HFF-Myc (cell line): ENCODE results near the gene MTERF2.

ENCODE experiments used
- DNase-seq: peaks from one replicate; pipeline ENCODE4 v3.0.0-alpha.2; 2011; ENCODE audit warnings: low read depth; ENCODE audit errors: extremely low read depth
- H3K4me3 ChIP-seq: replicated peaks from 2 replicates; pipeline ENCODE4 v1.5.1; 2011; ENCODE audit warnings: low read depth, mild to moderate bottlenecking, control low read depth, low read length
- TF ChIP-seq, protein P1 (sequence below): IDR thresholded peaks from 2 replicates; pipeline ENCODE4 v1.5.1; 2012; ENCODE audit warnings: mild to moderate bottlenecking, low read depth, low read length, control low read depth; ENCODE audit errors: missing control alignments

The MTERF2 gene

GRCh38 chr12:106955377-106956047 lies 31.4 kb downstream of the MTERF2 start, which contains the start of gene TMEM263:
Gene TMEM263 (plus strand): TSS chr12:106955907. CDS start chr12:106967117, 11,210 bp downstream.
- TF ChIP-seq, protein P1, sequence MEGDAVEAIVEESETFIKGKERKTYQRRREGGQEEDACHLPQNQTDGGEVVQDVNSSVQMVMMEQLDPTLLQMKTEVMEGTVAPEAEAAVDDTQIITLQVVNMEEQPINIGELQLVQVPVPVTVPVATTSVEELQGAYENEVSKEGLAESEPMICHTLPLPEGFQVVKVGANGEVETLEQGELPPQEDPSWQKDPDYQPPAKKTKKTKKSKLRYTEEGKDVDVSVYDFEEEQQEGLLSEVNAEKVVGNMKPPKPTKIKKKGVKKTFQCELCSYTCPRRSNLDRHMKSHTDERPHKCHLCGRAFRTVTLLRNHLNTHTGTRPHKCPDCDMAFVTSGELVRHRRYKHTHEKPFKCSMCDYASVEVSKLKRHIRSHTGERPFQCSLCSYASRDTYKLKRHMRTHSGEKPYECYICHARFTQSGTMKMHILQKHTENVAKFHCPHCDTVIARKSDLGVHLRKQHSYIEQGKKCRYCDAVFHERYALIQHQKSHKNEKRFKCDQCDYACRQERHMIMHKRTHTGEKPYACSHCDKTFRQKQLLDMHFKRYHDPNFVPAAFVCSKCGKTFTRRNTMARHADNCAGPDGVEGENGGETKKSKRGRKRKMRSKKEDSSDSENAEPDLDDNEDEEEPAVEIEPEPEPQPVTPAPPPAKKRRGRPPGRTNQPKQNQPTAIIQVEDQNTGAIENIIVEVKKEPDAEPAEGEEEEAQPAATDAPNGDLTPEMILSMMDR: no peak
- DNase-seq: peak; percentile 76
- peak within 1 kb of the TSS; percentile 74 for H3K4me3 ChIP-seq

DNA sequence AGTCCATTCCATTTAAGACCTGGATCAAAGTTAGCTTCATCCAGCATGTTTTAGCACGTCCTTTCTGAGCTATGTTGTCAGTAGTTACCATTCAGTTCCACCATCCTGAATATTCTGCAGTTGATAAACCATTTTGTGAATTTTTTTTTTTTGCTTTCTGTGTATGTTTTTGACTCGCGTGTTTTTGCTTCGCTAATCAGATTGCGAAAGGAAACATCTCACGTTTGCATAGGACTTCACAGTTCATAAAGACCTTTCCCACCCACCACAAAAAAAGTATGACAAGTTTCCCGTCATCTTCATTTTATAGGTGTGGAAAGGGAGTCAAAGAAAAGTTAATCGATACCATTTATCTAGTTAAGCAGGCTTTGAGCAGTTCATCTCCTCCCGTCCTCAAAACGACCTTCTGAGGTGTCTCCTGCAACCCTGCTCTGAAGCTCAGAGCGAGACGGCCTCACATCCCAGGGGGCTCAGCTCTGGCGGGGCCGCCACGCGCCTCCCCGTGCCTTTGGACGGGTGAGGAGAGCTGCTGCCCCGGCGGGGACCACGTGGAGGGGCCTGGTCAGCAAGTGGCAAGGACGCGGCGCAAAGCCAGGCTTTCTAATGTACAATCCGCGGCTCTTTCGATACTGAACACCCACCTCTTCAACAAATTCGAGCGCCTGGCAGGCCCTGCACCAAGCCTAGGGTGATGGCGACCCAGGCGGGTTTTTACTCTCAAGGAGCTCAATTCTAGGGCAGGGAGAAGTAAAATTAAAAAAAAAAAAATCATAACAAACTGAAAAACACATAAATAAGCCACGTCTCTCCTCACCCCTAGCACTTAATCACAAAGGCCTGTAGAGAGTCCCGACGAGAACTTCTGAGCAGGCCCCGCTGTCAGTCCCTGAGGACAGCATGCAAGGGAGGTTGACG lies 32.2 kb downstream of the MTERF2 start:
- TF ChIP-seq, protein P1: no peak
- peak overlapping the region; percentile 74 for H3K4me3 ChIP-seq
- no peak for DNase-seq

GRCh38 chr12:106953352-106954250 lies 33.3 kb downstream of the MTERF2 start:
- peak overlapping the region; percentile 74; the same call in 1 of the 2 replicates for H3K4me3 ChIP-seq
- TF ChIP-seq, protein P1: no peak
- DNase-seq: no peak

- H3K4me3 ChIP-seq: no peak overlapping the region
- DNase-seq: no peak
- TF ChIP-seq, protein P1: no peak
Observed at GRCh38 chr12:106950591-106950990, 36.4 kb downstream of the MTERF2 start.

DNA sequence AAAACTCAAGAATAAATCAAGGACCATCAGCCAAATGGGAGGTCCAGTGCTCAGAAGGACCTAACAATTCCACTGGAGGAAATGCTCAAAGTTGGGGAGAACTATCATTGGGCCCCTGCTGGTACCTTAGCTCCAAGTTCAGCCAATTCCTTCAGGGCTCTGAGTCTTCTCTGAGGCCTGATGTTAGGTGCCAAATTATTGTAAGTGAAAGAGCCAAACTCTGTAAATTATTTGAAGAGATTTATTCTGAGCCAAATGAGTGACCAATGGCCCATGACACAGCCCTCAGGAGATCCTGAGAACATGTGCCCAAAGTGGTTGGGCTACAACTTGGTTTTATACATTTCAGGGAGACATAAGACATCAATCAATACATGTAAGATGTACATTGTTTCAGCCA lies 39.5 kb downstream of the MTERF2 start:
- H3K4me3 ChIP-seq: no peak overlapping the region
- TF ChIP-seq, protein P1: no peak
- DNase-seq: no peak

- TF ChIP-seq, protein P1: no peak
- DNase-seq: no peak
- H3K4me3 ChIP-seq: no peak overlapping the region
Observed at GRCh38 chr12:106945261-106945851, 41.6 kb downstream of the MTERF2 start.
